Stimulated activated naive CD8-positive, alpha-beta T cell treated with anti-CD3 and anti-CD28 coated beads, Interleukin-15, amount 100 ng/mL, for 72 hours (primary cell): ENCODE results near the gene DRGX.

Source experiments
- ATAC-seq: fragments of 150-1000 bp; cut with Tn5 transposase; 2 replicates; pipeline ENCODE4 v1.10.0; 2021; ENCODE audit warnings: mild to moderate bottlenecking, moderate library complexity
- DNase-seq, 2 donors: peaks; one replicate each; pipeline ENCODE4 v3.0.0; 2021 to 2022
- H3K27ac Mint-ChIP-seq, 2 donors: one replicate each; pipeline ENCODE4 v1.8.0; 2022; ENCODE audit warnings: mild to moderate bottlenecking in 2 of 2, mixed read lengths in 2 of 2, moderate library complexity in 2 of 2
- H3K27me3 Mint-ChIP-seq: one replicate; pipeline ENCODE4 v1.8.0; 2022; ENCODE audit warnings: mixed read lengths
- H3K4me1 Mint-ChIP-seq: one replicate; pipeline ENCODE4 v1.8.0; 2022; ENCODE audit warnings: mild to moderate bottlenecking, mixed read lengths
- H3K4me3 Mint-ChIP-seq, 2 donors: one replicate each; pipeline ENCODE4 v1.8.0; 2022; ENCODE audit warnings: mild to moderate bottlenecking in 2 of 2, mixed read lengths in 2 of 2, moderate library complexity in 1 of 2
- H3K9me3 Mint-ChIP-seq, 2 donors: one replicate each; pipeline ENCODE4 v1.8.0; 2022; ENCODE audit warnings: mixed read lengths in 2 of 2

DRGX gene

DNA sequence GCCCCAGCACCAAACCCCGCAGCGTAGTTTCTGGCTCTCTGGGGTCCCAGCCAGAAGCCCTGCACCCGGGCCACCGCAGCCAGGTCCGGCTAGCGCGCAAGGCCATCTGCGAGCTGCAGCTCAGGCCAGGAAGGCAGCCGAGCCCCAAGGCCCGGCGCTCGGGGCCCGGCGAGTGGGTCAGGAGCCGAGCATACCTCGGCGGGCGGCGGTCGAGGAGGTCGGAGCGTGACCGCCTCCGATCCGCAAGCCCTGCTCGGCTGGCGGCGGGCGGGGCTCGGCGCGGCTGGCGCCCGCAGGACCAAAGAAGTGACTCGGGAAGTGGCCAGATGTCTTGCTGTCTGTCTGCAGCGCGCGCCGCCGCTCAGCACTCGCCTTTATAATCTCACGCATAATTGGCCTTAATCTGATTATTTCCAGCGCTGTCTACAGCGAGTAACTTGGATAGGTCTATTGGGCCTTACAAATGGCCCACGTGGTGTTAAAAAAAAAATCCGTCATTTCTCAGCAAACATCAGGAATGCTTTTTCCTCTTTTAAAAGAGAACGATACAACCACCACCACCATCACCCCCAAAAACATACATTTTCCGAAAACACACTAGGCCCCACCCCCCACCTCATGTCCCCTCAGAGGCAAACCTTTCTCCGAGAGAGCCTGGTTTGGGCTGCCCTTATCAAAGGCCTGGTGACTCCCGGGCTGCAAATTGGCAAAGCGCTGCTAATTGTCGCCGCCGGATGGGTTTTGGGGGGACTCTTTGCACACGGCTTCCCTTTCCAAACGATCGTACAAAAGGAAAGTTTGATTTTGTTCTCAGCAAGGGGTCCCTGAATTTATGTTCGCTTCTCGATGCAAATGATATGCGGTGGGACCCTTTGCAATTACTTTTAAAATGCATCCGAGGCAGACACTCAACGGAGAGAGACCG, at the start of gene DRGX:
TSS of gene DRGX (minus strand) at position 349 of the 925 bp plus-strand sequence. CDS start 649 bp downstream, outside the sequence.
- peaks cover 96% of the 10 kb centered on the region for H3K27me3 Mint-ChIP-seq
- peak within 1 kb of the TSS in 1 of 2 donors; percentile 39 for H3K4me3 Mint-ChIP-seq

DNA sequence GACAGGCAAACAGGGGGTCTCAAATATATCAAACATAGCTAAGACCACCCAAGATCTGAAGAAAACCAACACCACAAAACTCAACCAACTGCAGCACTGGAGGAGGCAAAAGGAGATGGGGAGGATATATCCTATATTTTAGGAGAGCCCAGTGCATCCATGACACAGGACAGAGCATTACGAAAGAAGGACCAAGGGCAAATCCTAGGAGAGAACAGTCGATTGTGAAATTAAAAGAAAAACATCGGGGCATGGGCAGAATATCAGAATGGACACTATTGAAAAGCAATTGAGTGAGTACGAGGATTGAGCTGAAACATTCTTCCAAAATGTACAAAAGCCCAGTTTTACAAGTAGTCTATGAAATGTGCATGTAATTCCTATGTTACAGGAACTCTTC, 48.5 kb upstream of the DRGX start:
- ATAC-seq (no peak), DNase-seq (no peak)
- peaks cover 10% of the 10 kb centered on the region in 2 donors for H3K9me3 Mint-ChIP-seq
- H3K27me3 Mint-ChIP-seq = peaks cover 29% of the 10 kb centered on the region
- no peak overlapping the region for H3K27ac Mint-ChIP-seq
- H3K4me3 Mint-ChIP-seq = no peak overlapping the region
- H3K4me1 Mint-ChIP-seq = peaks cover 31% of the 10 kb centered on the region

More for the DNA sequence above, at the start of gene DRGX:
- Mint-ChIP-seq H3K4me1 (peaks cover 22% of the 10 kb centered on the region), H3K9me3 (no peaks in the 10 kb centered on the region), H3K27ac (no peak within 1 kb of the TSS)
- ATAC-seq (no peak), DNase-seq (no peak)

- peaks cover 37% of the 10 kb centered on the region for H3K27me3 Mint-ChIP-seq
- peaks cover 31% of the 10 kb centered on the region for H3K4me1 Mint-ChIP-seq
- DNase-seq = no peak
- H3K27ac Mint-ChIP-seq = no peak overlapping the region
- no peak for ATAC-seq
- no peak overlapping the region for H3K4me3 Mint-ChIP-seq
- H3K9me3 Mint-ChIP-seq = no peaks in the 10 kb centered on the region
These were observed 47.0 kb upstream of the DRGX start for GRCh38 chr10:49442863-49443262.

DNA sequence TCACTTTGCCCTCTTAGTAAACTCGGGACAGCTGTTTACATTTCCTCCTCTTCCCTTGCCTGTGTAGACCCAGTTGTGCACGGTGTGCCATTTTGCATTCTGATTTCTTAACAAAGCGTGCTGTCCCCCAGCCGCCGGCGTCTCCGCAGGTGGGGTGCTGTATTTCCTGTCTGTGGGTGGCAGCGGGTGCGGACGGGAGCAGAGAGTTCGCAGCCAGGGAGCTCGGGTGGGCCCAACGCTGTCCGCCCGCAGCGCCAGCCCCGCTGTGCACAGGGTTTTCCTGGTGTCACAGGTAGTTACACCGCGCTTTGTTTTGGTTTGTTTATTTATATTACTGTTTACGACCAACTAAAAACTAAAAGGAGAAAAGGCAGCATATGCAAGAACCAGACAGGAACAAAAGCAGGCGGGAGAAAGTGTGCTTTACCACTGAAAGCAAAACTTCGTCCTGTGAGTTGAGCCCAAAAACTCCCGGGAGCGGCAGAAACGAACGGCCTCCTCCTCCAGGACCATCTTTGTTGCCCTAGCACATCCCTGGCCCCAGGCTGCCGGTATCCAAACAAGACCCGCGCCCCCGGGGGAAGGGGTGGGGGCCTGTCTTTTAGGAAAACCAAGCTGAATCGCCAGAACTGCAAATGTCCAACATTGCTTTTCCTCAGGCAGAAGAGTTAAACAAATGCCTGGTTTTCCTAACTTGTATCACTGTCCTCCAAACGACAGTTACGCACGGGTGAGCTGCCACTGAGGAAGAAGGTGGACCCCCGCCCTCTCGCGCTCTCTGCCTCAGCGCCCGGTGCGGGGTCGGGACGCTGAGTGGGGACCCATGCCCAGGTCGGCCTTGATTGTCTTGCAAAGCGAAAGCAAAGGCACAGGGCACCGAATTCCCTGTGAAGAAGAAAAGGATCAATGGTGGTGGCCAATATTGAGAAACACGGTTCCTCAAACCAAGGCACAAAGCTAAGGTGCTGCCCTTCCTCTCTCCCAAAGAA, 45.9 kb upstream of the DRGX start:
- peaks cover 31% of the 10 kb centered on the region for H3K4me1 Mint-ChIP-seq
- H3K9me3 Mint-ChIP-seq = no peaks in the 10 kb centered on the region
- peak overlapping the region; percentile 64 to 77 for H3K4me3 Mint-ChIP-seq
- H3K27me3 Mint-ChIP-seq = peaks cover 37% of the 10 kb centered on the region
- ATAC-seq (peak; percentile 53), DNase-seq (peak; percentile 12 to 16)
- no peak overlapping the region for H3K27ac Mint-ChIP-seq

DNA sequence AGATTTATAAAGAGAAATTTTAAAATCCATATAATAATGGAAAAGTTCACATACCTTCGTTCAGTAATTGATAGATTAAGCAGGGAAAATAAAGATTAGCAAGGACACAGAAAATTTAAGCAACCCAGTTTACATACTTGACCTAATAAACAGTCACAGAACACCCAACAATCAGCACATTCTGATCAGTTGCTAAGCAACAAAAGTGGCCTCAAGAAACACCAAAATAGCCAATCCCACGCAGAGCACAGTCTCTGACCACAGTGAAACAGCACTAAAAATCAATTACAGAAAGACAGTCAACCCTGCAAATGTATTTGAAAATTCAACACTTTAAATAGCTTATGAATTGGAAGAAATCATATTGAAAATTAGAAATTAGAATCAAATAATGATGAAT, 39.3 kb upstream of the DRGX start:
- ATAC-seq = no peak
- Mint-ChIP-seq H3K27me3 (peaks cover 16% of the 10 kb centered on the region), H3K27ac (no peak overlapping the region), H3K4me1 (peaks cover under 1% of the 10 kb centered on the region), H3K4me3 (no peak overlapping the region), H3K9me3 (peaks cover 6 to 14% of the 10 kb centered on the region in 2 donors)
- no peak for DNase-seq

GRCh38 chr10:49433069-49433468, 37.2 kb upstream of the DRGX start:
- no peak for DNase-seq
- Mint-ChIP-seq H3K27me3 (no peaks in the 10 kb centered on the region), H3K4me1 (no peaks in the 10 kb centered on the region), H3K4me3 (no peak overlapping the region), H3K9me3 (peaks cover 6 to 14% of the 10 kb centered on the region in 2 donors), H3K27ac (no peak overlapping the region)
- no peak for ATAC-seq

DNA sequence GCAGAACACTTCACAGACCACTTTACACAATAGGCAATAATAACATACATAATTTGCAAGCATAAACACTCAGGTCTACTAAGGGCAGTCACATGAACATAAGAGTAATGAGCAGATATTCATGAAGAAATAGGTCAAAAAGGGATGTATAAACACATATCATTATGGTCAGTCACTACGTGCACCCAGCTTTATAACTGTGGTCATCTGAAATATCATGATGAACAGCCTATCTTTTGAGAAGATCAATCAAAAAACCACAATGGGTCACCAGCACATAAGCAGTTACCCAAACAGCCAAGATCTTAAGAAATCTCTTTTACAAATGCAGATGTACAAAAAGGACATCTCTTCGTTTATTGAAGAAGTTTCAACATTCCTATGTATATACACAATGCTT, 35.5 kb upstream of the DRGX start:
- Mint-ChIP-seq H3K4me1 (no peaks in the 10 kb centered on the region), H3K27me3 (no peaks in the 10 kb centered on the region), H3K9me3 (peaks cover 6 to 14% of the 10 kb centered on the region in 2 donors), H3K27ac (no peak overlapping the region), H3K4me3 (no peak overlapping the region)
- ATAC-seq = no peak
- DNase-seq = no peak

DNA sequence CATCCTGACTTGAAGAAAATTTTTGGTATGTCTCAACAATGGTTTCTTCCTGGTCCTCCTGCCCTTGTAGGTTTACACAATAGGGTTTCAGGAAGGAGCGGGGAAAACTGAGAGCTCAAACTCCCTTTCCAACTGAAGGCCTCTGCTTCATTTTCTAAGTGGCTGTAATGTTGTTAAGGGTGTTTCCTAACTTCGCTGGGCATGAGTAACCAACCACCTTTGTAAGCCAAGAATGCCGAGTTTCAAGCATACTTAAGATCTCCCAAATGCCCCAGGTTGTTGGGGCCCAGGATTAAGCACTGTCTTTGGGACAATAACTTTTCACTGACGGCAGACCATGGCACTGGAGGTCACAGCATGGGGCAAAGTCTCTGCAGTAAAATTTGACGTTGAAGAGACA, 33.6 kb upstream of the DRGX start:
- Mint-ChIP-seq H3K4me1 (no peaks in the 10 kb centered on the region), H3K27ac (no peak overlapping the region), H3K27me3 (peaks cover 1% of the 10 kb centered on the region), H3K4me3 (no peak overlapping the region), H3K9me3 (peaks cover 6 to 31% of the 10 kb centered on the region in 2 donors)
- no peak for DNase-seq
- ATAC-seq = no peak

- Mint-ChIP-seq H3K27me3 (peaks cover 7% of the 10 kb centered on the region), H3K27ac (no peak overlapping the region), H3K4me3 (no peak overlapping the region)
These were observed 30.8 kb upstream of the DRGX start for GRCh38 chr10:49426490-49427360.

DNA sequence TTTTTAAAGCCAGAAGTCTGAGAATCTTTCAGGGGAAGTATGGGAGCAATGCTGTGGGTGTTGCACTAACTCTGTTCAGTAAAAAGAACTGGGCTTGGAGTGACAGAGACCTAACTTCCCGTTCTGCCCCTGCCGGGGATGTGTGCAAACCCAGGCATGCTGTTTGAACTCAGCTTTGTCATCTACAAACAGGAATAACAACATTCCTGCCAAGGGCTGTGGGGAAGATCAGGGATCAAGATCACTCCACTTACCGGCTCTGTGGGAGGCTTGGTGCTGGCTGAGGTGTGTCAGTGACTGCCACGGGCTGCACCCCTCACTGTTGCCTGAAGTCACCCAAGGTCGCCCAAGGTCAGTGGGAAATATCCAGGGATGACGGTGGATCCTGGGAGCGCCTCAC, 23.1 kb upstream of the DRGX start:
- ATAC-seq (no peak), DNase-seq (no peak)
- H3K9me3 Mint-ChIP-seq = peaks cover 1 to 17% of the 10 kb centered on the region in 2 donors
- no peaks in the 10 kb centered on the region for H3K4me1 Mint-ChIP-seq
- H3K27me3 Mint-ChIP-seq = peaks cover 20% of the 10 kb centered on the region
- no peak overlapping the region for H3K4me3 Mint-ChIP-seq
- no peak overlapping the region for H3K27ac Mint-ChIP-seq

More at GRCh38 chr10:49426490-49427360, 30.8 kb upstream of the DRGX start:
- DNase-seq (no peak), ATAC-seq (no peak)
- Mint-ChIP-seq H3K9me3 (peaks cover 5 to 39% of the 10 kb centered on the region in 2 donors), H3K4me1 (no peaks in the 10 kb centered on the region)

- DNase-seq (no peak), ATAC-seq (no peak)
- Mint-ChIP-seq H3K27me3 (peaks cover 18% of the 10 kb centered on the region), H3K27ac (no peak overlapping the region), H3K9me3 (peaks cover 0 to 13% of the 10 kb centered on the region in 2 donors), H3K4me1 (no peaks in the 10 kb centered on the region), H3K4me3 (no peak overlapping the region)
These were observed 22.4 kb upstream of the DRGX start for GRCh38 chr10:49418328-49418727.

DNA sequence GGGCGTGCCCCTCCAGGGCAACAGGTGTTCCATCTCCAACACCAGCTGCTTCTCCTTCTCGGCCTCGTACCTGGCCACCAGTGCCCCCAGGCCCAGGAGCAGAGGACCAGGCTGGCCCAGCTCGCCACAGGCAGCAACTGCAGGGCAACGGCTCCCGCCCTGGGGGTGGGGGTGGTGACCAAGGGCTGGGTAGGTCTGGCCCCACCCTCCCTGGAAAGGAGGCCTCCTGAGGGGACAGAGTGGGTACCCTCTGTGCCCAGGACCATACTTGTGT, 22.1 kb upstream of the DRGX start:
- Mint-ChIP-seq H3K27ac (no peak overlapping the region), H3K27me3 (peaks cover 18% of the 10 kb centered on the region), H3K9me3 (peaks cover 0 to 10% of the 10 kb centered on the region in 2 donors), H3K4me1 (no peaks in the 10 kb centered on the region), H3K4me3 (no peak overlapping the region)
- ATAC-seq = no peak
- DNase-seq = no peak

DNA sequence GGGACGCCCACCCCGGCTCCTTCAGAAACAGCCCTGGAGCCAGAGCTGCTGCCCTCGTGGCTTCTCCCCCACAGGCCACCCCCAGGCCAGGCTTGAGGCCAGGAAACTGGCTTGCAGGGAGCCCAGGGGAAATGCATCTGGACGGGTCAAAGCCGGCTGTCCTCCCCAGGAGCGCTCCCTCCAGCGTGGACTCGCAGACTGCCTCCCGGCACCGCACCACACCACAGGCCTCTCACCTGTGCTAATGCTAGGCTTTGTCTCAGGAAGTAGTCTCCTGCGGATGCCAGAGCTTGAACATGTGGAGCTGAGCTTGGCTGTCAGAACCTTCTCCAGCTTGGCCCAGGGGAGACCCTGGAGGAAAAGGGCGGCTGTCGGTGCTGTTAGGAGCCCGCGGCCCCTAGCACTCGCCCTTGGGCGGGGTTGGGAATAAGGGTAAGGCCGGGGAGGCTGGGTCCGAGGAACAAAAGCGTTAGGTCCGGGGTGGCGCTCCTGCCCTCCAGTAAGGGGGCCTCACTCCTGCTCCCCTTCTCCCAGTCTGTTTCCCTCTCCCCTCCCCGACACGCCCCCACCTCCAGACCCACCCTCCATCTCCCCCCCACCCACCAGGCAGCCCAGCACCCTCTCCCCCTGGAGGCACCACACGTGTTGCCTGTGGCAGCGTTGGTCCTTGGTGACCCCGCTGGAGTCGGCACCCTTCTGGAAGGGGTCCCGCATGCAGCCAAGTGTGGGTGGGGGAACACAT, 21.6 kb upstream of the DRGX start:
- peaks cover 18% of the 10 kb centered on the region for H3K27me3 Mint-ChIP-seq
- no peaks in the 10 kb centered on the region for H3K4me1 Mint-ChIP-seq
- H3K27ac Mint-ChIP-seq = no peak overlapping the region
- no peak for DNase-seq
- peak; percentile 42 for ATAC-seq
- H3K4me3 Mint-ChIP-seq = no peak overlapping the region
- H3K9me3 Mint-ChIP-seq = peaks cover 0 to 5% of the 10 kb centered on the region in 2 donors

GRCh38 chr10:49415846-49416245, 20.0 kb upstream of the DRGX start:
- no peak overlapping the region for H3K4me3 Mint-ChIP-seq
- H3K9me3 Mint-ChIP-seq = no peaks in the 10 kb centered on the region
- ATAC-seq (no peak), DNase-seq (no peak)
- H3K27ac Mint-ChIP-seq = no peak overlapping the region
- H3K4me1 Mint-ChIP-seq = no peaks in the 10 kb centered on the region
- H3K27me3 Mint-ChIP-seq = peaks cover 30% of the 10 kb centered on the region
